Muscle of arm (tissue), 12 donors: ENCODE data around the gene ARHGAP18. TPM values are rescaled to one million over a fixed set of nuclear protein-coding genes. Genes with fewer than 3 reads are reported as not detected.

Experiments
- DNase-seq: peaks from one replicate; pipeline ENCODE4 v3.0.0-alpha.2; 2013
- polyA plus RNA-seq, 12 donors: library from polyadenylated mRNA; unstranded; fragments of 120-200 nt; gene quantifications; one replicate each; pipeline ENCODE4 v1.2.1, GENCODE V29; 2013; ENCODE audit not compliant: insufficient read length in 12 of 12

The ARHGAP18 gene
- polyA plus RNA-seq, 12 donors = 13.9 to 25.8 (median 18.8) TPM; not detected in 1

GRCh38 chr6:129695373-129696027 lies 14.5 kb downstream of the ARHGAP18 start:
- no peak for DNase-seq

GRCh38 chr6:129694036-129694435 lies 15.9 kb downstream of the ARHGAP18 start:
- DNase-seq = no peak

GRCh38 chr6:129692467-129692866 lies 17.5 kb downstream of the ARHGAP18 start:
- no peak for DNase-seq

DNA sequence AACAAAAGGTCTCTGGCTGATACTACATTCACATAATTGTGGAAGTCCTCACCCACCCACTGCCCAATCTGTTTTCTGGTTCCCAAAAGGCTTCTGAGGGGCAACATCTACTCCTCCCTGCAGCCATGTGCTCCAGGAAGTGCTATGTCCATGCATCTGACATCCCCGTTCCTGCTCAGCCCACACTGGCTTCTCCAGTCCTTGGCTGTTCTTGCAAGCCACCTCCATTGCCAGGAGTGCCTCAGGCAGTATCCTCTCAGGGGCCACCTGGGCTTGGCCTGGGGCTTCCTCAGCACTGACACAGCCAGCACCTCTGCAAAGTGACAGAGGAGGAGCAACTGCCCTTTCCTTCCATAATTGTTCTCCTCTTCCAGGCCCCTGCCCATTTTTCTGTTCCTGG lies 18.3 kb downstream of the ARHGAP18 start:
- DNase-seq = no peak

DNA sequence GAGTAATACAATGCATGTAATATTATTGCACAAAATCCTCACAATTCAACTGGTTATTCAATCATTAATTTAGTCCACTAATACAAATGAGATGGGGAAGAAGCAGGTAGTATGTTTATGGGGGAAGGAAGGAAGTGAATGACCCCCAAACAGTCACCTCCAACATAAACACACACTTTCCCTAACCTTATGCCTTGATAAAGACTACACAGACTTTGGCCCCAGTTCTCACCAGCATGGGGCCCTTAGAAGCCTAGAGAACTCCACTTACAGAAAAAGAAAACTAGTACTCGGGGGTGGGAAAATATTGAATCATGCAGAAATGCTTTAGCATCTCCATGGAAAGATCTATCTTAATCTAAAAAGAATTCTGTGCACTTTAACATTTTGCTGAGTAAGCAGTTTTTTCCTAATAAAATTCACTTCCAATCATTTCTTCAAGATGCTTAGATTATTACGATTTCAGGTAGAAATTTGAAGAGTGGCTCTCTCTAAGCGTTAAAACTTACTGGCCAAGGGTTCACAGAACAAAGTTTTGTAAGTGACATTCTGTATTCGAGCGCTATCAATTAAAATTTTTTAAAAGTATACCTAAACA lies 18.8 kb downstream of the ARHGAP18 start:
- DNase-seq = no peak

DNA sequence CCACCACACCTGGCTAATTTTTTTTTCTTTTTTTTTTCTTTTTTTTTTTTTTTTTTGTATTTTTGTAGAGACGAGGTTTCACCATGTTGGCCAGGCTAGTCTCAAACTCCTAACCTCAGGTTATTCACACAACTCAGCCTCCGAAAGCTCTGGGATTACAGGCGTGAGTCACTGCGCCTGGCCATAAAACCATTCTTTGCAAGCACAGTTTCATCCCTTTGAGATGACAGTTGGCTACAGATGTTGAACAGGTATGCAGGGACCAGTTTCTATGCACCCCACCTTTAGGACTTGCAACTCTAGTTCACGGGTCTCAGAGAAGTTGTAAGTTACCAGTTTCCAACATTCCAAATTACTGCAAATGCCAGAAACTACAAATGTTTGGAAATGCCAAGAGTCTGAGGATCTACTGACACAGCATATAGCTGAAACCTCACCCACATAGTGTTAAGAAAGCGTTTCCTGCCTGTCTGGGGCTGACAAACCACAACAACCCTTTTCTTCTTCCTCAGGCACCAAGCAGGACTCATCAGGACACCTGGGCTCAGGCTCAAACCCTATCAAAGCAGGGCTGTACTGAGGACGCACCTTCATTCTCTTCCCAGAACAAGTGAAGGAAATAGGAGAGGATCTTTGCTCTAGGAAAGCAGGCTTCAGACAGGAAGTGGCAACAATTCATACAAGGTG lies 22.9 kb downstream of the ARHGAP18 start:
- no peak for DNase-seq

- DNase-seq = no peak
Observed at GRCh38 chr6:129685662-129686031, 24.3 kb downstream of the ARHGAP18 start.

DNA sequence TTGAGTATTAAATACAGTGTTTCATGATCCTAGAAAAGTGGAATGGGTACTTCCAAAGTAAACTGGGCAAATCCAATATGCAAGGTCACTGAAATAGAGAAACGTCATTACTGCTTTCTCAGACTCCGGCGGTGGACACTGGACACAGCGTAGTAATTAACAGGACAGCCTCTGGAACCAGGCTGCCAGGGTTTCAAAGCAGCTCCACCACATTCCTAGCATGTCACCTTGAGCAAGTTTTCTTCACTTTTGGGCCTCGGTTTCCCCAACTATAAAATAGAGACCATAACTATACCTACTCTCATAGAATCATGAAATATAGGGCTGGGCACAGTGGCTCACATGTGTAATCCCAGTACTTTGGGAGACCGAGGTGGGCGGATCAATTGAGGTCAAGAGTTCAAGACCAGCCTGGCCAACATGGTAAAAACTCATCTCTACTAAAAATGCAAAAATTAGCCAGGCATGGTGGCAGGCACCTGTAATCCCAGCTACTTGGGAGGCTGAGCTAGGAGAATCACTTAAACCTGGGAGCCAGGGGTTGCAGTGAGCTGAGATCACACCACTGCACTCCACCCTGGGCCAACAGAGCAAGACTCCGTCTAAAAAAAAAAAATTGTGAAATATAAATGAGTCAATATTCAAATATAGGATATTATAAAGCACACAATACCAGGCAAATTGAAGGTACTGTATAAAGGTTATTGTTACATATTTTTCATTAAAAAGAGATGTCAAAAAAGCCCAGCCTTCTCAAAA lies 24.9 kb downstream of the ARHGAP18 start:
- DNase-seq = no peak

DNA sequence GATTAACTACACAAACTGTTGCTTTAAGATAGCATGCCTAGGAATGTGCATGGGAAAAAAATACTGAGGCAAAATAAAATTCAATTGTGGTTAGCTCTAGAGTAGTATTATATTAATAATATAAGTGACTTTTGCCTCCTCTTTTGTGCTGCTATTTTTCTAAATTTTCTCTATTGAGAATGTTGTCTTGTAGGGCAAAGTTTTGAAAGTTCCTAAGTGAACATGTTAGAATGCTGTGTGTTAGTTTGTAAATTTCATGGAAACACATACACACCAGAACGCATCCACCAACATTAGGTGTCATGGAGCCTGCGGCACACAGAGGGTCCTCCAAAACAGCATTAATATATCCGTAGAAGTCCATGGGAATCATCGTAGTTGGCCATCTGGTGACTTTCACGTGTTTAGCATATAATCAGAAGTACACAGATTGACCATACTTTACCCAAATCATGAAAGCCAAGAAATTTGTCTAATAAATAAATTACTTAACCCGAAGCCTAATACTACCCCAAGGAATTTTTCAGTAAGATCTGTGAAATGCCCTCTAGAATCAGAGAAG lies 25.6 kb downstream of the ARHGAP18 start:
- no peak for DNase-seq

DNA sequence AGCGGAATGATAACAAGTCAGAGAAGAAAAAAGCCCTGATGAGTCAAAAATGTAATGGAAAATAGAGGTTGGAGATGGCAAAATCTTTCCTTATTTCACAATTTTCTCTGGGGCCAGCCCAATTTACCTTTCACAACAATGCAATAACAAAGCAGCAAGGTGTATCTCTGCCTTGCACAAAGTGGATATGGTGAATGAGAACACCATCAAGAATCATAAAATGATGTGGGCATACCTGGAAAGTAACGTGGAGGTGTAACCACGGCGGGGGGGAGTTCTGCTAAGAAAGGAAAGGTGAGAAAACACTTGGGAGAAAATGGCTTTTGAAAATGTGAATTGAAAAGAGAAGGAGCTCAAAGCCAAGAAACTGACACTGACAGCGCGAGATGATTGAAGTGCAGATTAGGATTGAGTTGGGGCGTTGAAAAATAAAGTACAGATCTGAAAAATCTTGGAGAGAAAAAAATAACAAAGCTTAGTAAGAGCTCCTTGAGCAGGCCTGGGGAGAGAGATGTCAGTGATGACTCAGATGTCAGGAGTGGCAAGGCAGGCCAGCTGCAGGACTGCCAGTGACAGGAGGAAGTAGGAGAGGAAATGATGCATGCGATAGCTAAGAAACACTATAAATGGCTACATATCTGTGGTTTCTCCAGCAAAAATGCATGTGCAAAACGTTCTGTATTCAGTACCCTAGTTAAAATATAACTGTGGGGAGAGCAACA lies 26.2 kb downstream of the ARHGAP18 start:
- DNase-seq = no peak

DNA sequence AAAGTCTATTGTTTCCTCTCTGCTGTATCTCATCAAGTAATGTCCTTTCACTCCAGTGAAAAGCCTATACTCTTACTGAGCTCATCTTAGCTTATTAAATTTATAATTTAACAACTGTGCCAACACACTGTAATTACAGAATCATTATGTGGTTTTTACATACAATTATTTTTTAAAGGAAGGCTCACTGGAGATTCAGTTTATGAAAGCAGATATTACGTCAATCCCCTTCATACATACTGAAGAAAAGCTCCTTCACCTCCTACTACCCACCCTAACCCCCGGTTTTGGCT lies 28.1 kb downstream of the ARHGAP18 start:
- DNase-seq = no peak

DNA sequence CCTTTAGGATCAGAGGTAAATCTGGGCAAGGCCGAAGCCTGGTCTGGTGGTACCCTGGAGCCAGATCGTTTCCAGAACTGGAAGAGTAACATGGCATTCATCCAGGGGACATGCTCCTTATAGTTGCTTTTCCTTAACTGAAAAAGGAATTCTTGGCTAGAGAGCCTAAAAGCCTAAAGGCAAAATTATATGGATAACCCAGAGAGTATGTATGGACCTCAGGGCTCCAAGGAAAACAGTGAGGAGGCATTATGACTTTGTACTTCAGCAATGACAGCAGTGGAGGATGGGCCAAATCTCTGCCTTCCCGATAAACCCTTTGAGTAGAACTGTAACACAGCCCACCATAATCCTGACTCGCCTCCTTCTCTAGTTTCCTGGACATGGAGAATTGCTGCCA lies 29.3 kb downstream of the ARHGAP18 start:
- no peak for DNase-seq

DNA sequence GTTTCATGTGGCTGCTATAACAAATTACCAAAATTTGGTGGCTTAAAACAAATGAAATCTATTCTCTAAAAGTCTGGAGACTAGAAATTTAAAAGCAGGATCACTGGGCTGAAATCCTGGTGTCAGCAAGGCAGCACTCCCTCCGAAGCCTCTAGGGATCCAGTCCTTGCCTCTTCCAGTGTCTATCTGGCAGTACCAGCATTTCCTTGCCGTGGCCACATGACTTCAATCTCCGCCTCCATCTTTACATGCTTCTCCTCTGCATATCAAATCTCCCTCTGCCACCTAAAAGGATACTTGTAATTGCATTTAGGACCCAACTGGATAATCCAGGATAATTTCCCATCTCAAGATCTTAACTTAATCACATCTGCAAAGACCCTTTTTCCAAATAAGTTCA lies 30.2 kb downstream of the ARHGAP18 start:
- DNase-seq = no peak

DNA sequence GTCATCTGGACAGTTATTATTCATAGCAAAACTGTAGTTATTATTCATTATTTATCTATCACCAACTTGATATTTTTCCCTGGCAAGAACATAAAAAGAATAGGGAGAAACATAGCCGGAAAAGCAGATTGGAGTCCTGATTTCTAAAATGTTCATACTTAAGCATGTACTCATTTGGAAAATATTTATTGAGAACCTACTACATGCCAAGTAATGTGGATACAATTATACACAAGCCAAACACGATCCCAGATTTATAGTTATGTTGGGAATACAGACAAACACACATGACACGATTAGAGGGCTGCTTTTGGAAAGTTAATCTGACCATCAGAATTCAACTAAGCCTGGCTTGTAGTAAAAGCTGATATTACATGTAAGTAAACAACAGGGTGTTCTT lies 30.7 kb downstream of the ARHGAP18 start:
- DNase-seq = peak; percentile 75

DNA sequence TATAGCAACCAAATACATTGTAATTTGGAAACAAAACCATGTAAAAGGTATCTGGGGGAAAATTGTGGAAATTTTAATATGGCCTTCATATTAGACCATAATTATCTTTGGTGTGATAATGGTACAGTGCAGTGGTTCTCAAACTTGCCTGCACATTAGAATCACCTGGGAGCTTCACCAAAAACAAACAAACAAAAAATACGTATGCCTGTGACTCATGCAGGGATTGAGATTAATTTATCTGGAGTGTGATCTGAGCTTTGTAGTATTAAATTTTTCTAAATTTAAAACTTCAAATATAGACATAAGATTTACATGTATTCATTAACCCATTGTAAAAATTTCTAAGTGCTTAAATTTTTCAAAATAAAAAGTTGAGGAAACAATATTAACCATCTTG lies 31.5 kb downstream of the ARHGAP18 start:
- DNase-seq = no peak

- DNase-seq = no peak
Observed at GRCh38 chr6:129677620-129678325, 32.2 kb downstream of the ARHGAP18 start.

- DNase-seq = no peak
Observed at GRCh38 chr6:129675669-129676472, 34.1 kb downstream of the ARHGAP18 start.

GRCh38 chr6:129673748-129674147 lies 36.2 kb downstream of the ARHGAP18 start:
- no peak for DNase-seq

DNA sequence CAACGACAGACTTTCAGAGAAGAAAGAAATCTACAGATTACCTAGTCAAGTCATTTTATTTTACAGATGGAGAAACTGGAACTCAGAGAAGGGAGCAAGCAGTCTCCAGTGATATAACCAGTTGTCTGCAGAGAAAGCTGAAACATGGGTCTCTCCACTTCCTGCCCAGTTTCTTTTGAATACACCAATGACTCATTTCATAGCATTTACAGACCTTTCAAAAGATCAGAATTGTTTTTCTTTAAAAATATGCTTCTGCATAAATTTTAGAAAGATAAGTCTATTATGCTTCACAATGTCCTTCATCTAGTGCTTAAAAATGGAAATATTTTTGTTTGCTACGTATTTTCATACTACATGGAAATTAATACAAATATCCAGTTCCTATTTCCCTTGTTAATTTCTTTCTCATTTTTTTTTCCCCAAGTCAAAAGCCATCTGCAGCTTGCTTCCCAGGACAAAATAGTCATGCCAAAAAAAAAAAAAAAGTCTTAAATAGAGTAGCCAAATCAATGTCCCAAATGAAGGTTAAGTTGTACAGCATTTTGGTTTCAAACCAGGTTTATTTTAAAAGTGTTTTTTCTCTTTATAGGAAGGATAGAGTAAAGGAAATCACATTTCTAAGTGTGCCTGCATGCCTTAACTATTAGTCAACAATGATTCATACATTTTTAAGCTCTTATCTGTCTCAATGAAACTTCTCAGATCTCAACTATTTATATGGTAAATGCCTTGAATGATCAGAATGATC lies 36.9 kb downstream of the ARHGAP18 start:
- DNase-seq = peak; percentile 58

- no peak for DNase-seq
Observed at GRCh38 chr6:129672341-129672682, 37.7 kb downstream of the ARHGAP18 start.
